DMS153 treated with DMSO at 0.1 percent for 48 hours (cell line): Measurements from ENCODE around the gene NHSL2.
"Not testable (repeated sequence)": the region's sequence is repeated elsewhere in the genome, so short reads cannot be mapped to it uniquely, and the experiment has no call there.

Experiments used
- DNase-seq: peaks from one replicate; lab custom pipeline; 2025; ENCODE audit not compliant: unreplicated experiment; lab: John Stamatoyannopoulos, UW

NHSL2 gene

DNA sequence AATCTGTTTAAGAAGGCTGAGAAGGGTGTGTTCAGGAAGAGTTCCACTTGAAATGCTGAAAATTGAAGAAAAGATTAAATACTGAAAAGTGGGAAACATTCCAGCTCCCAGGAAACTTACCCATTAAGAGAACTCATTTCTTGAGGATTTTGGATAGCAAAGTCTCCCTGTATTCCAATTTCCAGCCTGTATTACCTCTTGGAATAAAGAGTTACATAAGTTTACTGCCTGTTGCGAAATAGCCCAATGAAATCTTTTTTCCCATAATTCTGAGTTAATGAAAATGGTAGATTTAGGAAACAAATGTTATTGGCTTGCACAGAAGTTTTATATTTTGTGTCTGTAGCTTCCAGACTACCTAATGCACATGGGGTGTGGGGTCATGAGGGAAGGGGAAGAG, 12.0 kb downstream of the NHSL2 start:
- no peak for DNase-seq

DNA sequence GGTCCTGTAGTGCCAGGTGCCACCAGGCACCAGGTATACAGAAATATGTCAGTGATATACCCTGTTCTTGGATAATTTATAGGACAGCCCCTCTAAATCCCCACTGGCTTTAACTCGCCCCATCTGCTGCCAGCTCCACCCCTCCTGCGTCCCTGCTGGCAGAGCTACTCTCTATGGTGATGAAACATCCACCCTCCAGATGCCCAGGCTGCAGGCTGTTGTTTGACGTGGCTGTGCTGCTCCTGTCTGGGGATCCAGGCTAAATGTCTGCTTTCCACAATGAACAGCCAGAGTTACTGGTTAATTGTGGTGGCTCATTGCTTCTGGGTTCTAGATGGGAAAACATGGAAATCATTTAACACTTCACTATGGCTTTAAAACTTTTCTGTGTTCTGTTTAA, 12.9 kb downstream of the NHSL2 start:
- DNase-seq, result no peak

DNA sequence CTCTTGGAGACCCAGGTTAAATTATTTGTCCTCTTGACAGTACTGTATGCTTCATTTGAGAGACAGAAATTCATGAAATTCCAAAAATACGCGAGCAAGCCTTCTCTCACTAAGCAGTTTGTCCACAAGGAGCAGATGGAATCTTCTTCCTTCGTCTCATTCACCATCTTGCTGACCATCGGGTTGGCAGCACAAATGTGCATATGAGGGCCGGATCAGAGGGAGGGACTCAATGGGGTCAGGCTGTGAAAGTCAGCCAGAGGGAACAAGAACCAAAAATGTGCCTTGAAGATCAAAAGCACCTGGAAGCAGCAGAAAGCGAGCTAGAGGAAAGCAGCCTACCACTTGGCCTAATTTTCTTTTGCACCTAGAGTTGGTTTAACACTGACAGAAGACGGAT, 16.4 kb downstream of the NHSL2 start:
- no peak for DNase-seq

DNA sequence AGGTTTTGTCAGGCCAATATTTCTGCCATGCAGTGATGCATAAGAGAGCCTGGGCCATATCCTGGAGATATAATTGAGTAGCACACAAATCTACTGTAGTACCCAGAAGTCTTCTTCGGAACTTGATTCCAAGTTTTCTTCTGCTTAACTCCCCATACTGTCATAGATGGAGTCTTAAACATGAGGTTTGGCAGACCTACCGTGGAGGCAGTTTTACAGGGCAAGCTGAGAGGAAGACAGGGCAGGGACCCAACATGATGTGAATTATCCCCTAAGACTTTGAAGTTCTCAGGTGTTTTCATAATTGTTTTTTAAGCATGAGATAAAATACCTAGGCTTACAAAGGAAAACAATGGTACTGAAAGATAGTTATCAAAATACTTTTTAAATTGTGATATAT, 18.2 kb downstream of the NHSL2 start:
- DNase-seq, result no peak

DNA sequence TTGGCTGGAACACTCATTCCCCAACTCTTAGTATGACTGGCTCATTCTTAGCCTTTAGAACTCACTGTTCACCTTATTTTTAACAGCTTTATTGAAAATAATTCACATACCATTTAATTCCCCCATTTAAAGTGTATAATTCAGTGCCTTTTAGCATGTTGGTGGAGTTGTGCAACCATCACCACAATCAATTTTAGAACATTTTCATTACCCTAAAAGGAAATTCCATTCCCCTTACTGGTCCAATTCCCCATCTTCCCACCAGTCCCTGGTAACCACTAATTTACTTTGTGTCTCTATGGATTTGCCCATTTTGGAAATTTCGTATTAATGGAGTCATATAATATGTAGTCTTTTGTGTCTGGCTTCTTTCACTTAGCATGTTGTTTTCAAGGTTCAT, 19.7 kb downstream of the NHSL2 start:
- DNase-seq, result no peak

DNA sequence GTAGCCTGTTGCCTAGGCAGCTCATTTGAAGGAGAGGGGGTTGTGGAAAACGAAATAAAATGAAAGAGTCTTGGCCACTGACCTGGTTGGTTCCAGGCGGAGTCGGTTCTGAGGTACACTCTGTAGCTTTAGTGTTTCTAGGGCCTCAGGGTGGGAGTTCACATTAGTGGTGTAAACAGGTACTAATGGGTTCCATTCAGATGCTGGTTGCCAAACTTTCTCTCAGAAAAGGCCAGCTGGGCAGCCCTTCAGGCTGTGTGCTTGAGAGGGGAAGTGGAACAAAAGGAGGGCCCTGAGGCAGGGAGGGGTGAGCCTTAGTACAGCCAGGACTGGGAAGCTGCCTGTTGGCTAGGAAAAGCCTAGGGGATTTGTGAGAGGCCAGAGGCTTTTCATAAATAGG, 24.8 kb downstream of the NHSL2 start:
- DNase-seq, result no peak

DNA sequence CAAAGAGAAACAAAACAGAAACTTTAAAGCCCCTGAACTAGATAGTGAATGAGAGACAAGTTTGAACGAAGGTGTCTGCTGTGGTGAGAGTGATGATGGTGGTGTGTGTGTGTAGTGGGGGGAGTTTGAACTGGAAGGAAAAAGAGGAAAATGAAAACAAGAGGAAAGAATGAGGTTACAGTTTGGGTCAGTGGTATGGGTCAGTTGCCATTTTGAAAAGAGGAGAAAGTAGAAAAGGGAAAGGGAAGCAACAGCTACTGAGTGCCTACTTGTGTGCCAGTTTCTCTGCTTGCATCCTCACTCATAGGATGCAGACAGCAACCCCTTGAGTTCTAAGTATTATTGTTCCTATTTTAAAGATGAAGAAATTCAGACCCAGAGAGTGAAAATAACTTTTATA, 26.0 kb downstream of the NHSL2 start:
- DNase-seq, result no peak

DNA sequence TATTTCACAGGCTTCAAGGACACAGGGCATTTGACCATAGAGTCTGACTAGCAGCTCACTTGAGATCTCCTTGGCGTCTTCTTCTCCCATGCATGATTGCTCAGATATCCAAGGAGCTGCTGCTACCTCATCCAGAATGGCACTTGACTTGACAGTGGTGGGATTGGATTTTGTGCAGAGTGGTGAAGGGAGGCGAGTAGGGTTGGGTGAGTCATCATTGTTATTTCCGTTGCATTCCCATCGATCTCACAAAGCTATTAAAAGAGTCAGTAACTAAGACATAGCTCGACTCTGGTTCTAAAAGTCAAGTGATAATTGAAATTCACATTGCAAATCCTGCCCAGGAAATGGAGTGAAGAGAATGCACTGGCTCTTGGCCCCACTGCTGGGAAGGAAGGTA, 27.7 kb downstream of the NHSL2 start:
- no peak for DNase-seq

DNA sequence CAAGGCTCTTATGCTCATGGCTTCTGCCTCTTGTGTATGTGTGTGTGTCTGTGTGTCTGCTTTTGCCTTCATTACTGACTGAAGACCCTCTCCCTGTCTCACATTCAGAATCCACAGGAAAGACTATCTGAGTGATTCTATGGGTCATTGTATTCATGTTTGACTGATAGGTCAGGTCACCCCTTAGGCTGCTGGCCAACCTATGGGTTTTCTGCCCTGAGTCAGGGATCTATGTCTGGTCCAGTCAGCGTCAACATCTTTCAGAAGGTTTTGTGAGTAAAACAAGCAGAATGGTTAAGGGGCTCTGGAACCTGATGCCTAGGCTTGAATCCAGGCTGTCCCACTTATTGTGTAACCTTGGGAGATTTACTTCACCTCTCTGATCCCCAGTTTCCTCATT, 30.5 kb downstream of the NHSL2 start:
- DNase-seq, result no peak

DNA sequence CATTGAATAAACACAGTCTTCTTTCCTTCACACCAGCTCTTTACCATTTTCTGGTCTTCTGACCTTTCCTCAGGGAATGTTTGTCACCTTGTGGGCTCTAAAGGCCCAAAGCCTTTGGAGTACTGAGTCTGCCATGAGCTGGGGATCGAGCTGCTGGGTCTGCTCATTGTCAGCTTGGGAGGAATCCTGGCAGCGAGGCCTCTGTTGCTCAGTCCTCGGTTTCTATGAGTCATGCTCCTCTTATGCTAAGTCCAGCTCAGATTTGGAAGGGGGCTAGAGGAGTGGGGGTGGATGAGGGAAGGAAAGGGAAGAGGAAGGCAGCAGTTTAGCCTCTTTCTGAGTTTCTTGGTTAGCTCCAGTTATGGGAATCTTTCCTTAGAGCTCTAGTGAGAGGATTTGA, 31.1 kb downstream of the NHSL2 start:
- DNase-seq, result no peak

DNA sequence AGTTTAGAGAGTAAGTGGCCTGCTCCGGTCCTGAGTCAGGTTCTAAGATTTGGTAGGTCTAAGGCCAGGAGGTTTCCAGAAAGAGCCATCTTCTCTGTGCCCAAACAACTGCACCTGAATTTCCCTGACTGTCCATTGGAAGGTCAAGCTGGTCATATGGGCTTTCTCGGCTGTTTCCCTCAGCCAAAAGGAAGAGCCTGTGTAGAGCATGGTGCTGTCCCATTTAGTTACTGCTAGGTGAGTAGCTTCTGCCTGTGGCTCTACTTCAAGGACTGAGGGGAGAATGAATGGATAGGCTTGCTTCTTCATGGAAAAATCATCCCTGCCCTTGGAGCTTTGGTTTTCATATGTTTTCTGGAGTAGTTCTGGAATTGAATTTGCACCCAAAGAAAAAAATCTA, 33.7 kb downstream of the NHSL2 start:
- DNase-seq, result no peak

DNA sequence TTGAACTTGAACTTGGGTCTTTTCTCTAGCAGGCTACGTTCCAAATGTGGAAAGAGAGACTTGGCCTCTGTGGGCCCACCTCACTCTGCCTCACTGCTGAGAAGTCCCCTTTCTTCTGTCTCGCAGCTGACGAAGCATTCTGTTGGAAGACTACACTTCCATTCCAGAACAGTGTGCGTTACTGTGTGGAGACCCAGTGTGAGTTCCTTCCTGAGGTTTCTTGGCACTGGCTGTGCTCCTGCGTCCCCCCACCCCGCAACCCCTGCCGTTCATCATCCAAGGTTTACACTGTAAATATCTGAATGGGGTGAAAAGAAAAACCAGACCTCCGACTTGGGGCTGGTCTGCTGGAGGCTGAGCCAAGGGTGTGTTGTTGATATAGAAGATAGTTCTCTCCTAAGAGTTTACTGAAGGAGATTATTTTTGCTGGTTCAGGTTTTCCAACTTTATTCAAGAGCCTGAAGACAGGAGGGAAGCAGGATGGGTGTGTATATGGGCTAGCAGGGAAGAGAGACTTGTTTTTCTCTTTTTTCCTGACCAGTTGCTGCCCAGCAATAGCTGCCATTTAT, 34.7 kb downstream of the NHSL2 start:
- no peak for DNase-seq

DNA sequence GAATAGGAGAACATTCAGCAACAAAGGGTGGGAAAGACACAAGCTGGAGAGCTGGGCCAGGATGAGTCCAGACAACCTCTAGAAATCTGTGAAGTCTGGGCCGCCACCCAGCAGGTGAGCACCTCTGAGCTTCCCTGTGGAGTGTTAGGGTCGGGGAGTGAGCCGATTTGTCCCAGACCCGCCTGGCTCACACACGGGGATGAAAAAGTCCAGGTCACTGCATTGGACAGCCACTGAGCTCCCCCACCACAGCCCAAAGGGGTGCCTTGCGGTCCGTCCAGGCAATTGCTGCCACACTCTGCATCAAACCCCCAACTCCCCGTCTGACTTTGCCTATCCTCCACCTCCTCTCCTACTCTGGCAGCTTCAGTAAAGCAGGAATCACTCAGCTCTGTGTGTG, 38.7 kb downstream of the NHSL2 start:
- no peak for DNase-seq

DNA sequence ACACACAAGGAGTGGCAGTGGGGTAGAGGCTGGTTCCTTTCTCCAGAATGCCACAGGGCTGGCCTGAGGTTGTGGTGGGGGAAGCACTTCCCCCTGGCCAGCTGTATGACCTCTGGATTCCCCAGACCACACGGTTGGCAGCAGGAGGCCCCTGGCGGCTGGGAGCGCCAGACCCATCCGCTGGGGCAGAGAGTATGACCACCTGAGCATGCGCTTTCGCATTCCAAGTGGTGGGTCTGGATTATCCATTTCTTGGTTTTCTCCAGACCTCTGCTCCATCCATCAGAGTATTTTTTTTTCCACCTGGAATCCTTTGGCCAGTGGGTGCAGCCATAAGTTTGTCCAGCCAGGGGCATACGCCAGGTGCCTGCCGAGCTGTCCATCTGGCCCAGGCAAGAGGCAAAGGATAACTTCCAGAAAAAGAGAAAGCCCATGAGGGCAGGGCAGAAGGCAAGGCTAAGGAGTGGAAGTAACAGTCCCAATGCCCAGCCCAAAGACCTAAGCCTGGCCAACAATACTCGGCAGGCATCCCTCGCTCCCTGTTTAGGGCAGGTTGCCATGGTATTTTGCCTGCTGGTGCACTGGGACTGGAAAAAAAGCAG, 39.3 kb downstream of the NHSL2 start:
- DNase-seq, result no peak

DNA sequence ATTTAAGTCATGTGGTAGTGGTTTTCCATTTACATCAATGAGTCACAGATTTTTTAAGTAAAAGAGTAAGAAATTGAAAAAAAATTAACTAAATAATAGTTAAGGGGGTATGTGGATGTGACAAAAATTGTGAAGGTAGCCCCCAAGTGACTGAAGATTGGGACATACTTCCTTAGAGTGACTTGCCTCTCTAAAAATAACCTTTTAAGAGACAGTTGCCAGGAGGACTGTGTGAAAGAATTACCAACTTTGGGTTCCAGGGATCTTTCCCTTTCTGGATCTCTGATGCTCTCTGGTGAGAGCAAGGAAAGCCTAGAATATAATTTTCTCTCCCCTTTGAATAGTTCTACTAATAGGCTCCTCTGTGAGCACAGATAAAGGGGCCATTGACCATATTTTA, 42.7 kb downstream of the NHSL2 start:
- DNase-seq, result no peak

DNA sequence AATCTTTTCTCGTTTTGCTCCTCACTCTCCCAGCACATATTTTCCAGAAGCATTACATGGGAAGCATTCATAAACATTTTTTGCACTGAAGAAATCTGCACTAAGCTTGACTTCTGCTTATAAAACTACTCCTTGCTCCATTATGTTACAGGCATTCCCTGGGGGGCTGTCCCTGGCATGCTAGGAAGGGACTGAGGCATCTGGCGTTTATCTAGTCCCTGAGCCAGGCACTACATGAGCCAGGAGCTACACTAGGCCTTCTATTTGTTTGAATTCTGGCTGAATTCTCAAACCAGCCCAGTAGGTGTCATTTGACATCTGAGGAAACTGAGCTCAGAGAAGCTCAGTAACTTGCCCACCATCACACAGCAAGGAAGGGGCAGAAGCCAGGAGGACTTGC, 43.3 kb downstream of the NHSL2 start:
- no peak for DNase-seq

DNA sequence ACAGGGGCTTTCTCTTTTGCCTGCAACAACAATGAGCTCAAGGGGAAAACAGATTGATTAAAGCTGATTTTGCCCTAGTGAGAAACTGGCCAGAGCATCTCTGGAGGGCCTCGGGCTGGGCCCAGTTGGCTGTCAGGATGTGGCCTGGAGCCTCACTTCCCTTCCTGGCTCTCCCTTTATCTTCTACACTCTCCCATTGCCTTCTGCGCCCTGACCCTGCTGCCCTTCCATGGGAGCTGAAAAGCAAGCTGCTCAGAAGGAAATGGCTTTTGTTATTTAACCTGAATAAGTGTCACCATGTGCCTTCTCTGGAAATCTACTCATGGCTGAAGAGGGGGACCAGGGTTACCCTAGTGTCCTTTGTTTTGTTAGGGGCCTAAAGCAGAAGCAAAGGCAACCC, 43.8 kb downstream of the NHSL2 start:
- no peak for DNase-seq

DNA sequence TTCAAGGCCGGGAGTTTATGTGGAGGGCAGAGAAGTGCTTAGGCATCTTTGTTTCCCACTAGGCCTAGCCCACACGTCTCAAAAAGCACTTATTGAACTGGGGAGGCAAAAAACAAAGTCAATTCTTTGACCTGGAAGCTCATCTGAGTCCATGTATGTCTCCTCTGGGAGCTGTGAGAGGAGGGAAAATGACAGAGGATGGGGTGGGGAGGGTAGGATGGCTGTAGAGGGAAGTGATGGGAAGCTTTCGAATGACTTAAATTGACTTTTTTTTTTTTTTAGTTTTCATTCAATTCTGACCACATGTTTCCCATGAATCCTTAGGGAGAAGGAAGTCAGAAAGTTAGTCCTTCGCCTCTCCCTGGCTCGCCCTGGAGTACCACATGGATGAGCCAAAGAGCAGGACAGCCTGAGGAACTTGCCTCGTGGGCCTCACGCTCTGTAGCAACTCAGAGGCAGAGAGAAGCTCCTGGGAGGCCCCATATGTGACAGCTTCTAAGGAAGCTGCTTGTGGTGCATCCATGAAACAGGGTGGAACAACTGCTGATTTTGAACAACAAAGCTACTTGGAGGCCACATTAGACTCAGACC, 45.0 kb downstream of the NHSL2 start:
- DNase-seq, result no peak

DNA sequence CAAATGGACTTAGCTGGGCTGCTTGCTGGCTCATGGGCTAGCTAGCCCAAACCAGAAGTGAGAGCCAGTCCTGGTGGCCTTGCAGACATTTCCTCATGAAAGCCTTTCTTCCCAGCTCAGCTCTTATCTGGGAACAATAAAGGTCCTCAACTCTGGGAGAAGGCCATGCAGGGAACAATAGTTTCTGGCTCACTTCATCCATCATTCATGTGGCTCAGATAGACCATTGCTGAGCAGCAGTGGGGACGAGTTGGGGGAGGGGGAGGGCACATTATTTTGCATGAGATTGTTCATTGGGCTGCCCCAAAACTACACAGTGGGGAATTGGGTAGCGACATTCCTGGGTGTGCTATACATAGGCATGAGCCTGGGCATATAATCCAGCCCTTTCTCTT, 47.6 kb downstream of the NHSL2 start:
- no peak for DNase-seq

DNA sequence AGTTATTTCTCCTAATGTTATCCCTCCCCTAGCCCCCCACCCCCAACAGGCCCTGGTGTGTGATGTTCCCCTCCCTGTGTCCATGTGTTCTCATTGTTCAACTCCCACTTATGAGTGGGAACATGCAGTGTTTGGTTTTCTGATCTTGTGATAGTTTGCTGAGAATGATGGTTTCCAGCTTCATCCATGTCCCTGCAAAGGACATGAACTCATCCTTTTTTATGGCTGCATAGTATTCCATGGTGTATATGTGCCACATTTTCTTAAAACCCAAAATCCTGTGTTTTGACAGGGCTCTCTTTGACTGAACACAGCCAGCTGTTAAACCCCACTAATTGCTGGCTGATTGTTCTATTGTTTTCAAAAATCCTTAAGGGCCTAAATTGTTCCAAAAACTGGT, 53.5 kb downstream of the NHSL2 start:
- DNase-seq, result not testable (repeated sequence)

DNA sequence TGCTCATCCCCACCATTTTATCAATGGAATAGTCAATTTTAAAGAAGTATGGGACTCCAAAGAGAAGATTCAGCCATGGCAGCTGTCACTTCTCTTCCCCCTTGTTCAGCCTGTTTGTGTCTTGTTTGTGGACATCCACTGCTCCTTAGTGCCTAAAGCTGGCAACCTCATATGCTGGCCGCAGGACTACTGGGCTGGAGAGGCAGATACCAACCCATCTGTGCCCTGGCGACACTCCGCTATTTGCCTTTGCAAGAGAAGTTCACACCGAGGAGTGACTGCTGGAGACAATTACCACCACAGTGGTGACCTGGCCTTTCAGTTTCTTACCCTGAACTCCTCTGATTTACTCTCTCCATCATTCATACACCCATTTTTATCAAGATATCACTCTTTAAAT, 64.3 kb downstream of the NHSL2 start:
- DNase-seq, result no peak

DNA sequence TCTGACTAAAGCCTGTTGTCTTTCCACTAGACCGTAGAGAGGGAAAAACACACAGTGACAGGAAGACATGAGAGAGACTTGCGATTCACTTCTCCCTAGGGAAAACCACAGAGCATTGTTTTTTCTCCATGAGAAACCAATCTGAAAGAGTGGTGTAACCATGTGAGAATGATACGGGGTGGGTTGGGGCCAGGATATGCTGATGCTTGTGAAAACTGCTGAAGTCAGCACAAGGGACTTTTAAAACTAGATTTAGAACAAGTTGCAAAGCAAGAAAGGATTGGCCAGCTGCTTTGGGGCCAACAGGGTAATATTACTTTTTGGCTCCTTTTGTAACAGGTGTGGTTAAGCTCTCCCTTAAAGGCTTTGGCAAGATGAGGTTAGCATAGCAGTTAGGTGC, 66.1 kb downstream of the NHSL2 start:
- DNase-seq, result no peak

DNA sequence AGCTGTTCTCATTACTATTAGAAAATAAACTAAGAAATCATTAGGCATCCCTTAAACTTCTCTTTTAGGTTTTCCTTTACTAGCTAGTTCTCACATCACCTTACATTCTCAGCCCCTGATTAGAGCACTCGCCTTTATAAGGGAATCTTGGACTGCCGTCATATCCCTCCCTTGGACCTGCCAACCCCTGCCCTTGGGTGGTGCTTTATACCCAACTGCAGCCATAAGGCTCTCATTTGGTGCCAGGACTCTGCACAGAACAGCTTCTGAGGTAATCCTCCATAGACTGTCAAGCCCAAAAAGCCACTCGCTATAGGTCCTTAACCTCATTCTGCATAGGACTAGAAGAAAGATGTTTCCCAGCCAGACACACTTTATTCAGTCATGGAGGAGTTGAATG, 67.5 kb downstream of the NHSL2 start:
- DNase-seq, result no peak
